GM19193 (cell line): ENCODE data around the gene MSX2.

ENCODE experiments used
- POLR2A ChIP-seq: IDR thresholded peaks from 4 replicates; pipeline ENCODE4 v1.6.1; 2011; ENCODE audit not compliant: insufficient read depth, insufficient read length; ENCODE audit errors: extremely low read depth

Gene MSX2

GRCh38 chr5:174724484-174725260 lies at the start of gene MSX2:
Gene MSX2 (plus strand): TSS chr5:174724582. CDS start chr5:174724660, 78 bp downstream.
- no peak for TF ChIP-seq POLR2A

GRCh38 chr5:174675110-174675509 lies 49.3 kb upstream of the MSX2 start:
- TF ChIP-seq POLR2A, result no peak

GRCh38 chr5:174675916-174676315 lies 48.5 kb upstream of the MSX2 start:
- TF ChIP-seq POLR2A, result no peak

GRCh38 chr5:174678107-174678506 lies 46.3 kb upstream of the MSX2 start:
- no peak for TF ChIP-seq POLR2A

DNA sequence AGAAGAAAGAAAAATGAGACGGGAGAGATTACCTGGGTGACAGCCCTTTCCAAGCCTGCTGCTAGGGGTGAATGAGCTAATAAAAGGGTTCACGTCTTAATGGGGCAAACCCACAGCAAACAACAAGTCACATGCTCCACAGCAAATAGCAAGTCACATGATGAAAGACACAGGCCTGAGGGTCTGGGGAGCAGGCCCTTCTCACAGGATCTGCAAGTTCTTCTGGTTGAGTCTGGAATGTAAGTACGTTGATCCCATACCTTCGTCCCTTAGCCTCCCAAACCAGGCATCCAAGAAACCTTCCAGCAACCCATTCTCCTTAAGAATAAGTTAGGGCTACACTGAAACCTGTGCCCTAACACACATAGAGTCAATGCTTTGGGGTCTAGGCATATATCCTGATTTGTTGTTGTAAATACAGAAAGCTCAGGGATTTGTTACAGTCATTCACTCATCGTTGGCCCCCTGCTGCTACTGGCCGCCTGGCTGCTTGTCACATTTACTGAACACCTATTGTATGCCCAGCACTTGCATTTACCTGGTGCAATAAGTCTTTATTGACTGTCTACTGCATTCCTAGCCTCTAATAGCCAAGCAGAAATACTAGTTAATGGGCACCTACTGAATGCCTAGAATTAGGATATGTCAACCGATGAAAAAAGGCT lies 43.3 kb upstream of the MSX2 start:
- TF ChIP-seq POLR2A, result no peak

- TF ChIP-seq POLR2A, result no peak
Measured at GRCh38 chr5:174687503-174687902, 36.9 kb upstream of the MSX2 start.

DNA sequence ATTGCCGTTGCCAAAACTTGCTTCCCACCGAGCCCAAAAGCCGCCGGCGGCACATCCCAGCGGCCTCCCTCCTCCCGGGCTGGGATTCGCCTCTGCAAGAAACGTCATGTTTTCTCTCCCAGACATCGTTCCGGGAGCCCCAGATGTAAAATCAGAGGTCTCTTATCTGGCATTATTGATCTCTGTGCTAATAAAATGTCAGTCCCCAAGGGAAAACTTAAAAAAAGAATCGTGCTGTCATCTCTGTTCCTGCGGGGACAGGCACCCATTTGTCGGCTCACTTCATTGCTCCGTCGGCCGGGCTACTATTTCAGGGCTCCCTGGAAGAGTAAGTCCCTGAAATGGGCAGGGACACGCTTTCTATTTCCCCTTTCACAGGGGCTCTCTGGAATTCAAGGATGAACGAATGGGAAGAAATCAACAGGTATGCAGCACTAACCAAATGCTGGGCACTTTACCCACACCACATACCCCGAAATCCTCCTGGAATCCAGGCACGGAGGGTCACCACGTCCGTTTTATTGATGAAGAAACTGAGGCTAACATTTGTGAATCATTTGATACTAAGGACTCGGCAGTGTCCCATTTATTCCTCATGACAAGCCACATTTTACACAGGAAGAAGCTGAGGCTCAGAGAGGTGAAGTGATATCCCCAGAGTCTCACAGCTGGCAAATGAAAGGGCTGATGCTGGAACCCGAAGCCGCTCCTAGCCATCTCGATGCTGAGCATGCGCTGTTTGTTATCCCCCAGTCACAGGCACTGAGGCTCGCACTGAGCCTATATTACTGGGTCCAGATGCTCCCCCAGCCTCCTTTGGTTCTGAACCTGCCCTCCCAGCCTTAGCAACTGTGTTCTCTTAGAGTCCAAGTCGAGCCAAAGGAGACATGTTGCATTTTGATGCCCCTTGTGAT lies 35.7 kb upstream of the MSX2 start:
- TF ChIP-seq POLR2A, result no peak

GRCh38 chr5:174690271-174690670 lies 34.1 kb upstream of the MSX2 start:
- TF ChIP-seq POLR2A, result no peak

DNA sequence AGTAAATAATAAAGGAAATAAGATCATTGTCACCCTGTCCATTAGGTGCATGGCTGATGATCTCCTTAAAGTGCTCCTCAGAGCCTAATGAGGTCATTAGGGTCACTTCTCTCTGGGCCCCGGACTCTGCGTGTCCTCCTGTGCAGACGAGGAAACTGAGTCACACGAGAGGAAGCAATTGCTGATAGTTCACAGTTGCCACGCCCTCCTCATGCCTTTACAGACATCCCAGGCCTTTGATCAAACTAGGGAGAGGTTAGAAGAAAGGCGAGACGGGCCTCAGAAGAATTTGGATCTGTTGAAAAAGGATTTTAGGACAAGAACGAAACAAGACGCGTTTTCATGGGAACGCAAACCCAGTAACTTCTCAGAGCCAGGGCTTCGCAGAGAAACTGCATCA lies 32.0 kb upstream of the MSX2 start:
- no peak for TF ChIP-seq POLR2A

DNA sequence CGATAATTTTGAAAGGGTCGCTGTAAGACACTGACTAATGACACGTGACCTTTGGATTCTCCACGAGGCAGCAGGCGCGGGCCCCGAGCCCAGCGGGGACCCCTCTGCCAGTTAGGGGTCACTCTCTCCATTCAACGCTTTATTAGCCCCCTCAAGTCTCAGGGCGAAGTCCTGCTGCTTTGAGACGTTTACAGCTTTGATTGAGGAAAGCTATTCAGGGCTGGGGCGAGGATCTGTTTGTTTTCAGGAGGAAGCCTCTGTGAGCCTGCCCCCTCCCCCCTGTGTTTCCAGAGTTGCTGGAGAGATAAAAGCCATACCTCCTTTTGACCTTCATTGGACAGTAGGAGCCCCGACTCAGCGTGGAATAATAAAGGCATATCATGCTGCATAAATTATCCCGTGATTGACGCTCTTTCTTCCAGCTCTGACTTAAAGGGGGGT lies 31.4 kb upstream of the MSX2 start:
- no peak for TF ChIP-seq POLR2A

- no peak for TF ChIP-seq POLR2A
Measured at GRCh38 chr5:174693697-174694385, 30.5 kb upstream of the MSX2 start.

GRCh38 chr5:174694611-174695010 lies 29.8 kb upstream of the MSX2 start:
- no peak for TF ChIP-seq POLR2A

DNA sequence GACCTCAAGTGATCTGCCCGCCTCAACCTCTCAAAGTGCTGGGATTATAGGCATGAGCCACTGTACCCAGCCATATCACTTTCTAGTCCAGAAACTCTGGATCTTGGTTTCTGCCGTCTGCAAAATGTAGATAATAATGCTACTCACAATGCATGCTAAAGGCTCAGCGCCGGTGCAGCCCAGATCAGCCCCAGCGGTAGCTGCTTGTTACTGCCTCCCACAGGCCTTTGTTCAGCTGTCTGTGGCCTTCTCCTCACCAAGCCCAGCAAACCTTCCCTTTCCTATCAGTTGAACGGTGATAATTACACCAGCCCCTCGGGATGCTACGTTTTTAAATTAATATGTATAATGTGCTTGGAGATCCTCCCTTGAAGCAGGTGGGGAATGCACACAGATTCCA lies 26.2 kb upstream of the MSX2 start:
- TF ChIP-seq POLR2A, result no peak

GRCh38 chr5:174699131-174699530 lies 25.3 kb upstream of the MSX2 start:
- TF ChIP-seq POLR2A, result no peak
